ENCODE data around the gene THSD8. TPM values are rescaled to one million over a fixed set of nuclear protein-coding genes. Genes with fewer than 3 reads are reported as not detected.
"Not testable (repeated sequence)": the region's sequence is repeated elsewhere in the genome, so short reads cannot be mapped to it uniquely, and the experiment has no call there.

The THSD8 gene
- total and polyA plus RNA-seq, 8 donors, result 0.90 to 3.9 (median 2.0) TPM

GRCh38 chr19:12794196-12794941 lies 7.5 kb upstream of the THSD8 start:
- intact Hi-C loops (cut with DNase I), result no loop called here

GRCh38 chr19:12794971-12795381 lies 6.9 kb upstream of the THSD8 start:
- DNase-seq (peak in 2 of 6 donors; percentile 32 to 42), ATAC-seq (no peak), FAIRE-seq (no peak)
- H3K36me3 ChIP-seq, result peaks cover 0 to 10% (median 0%) of the 10 kb centered on the region in 3 donors
- H3K27me3 ChIP-seq, result no peaks in the 10 kb centered on the region
- intact Hi-C loops (cut with DNase I), result loop anchor here in 1 of 3 donors (5.0 kb wide), 1 partner anchor 33 kb away; no protein-coding TSS in a partner anchor
- peaks cover 0 to 12% (median 8%) of the 10 kb centered on the region in 3 donors for H3K4me1 ChIP-seq
- no peak overlapping the region for H3K4me3 ChIP-seq
- H3K27ac ChIP-seq, result peak overlapping the region in 2 of 4 donors; percentile 95 to 99
- WGBS, 2 donors, result 88% methylated on average over 9 of the region's 9 CpGs
- TF ChIP-seq, protein P1, sequence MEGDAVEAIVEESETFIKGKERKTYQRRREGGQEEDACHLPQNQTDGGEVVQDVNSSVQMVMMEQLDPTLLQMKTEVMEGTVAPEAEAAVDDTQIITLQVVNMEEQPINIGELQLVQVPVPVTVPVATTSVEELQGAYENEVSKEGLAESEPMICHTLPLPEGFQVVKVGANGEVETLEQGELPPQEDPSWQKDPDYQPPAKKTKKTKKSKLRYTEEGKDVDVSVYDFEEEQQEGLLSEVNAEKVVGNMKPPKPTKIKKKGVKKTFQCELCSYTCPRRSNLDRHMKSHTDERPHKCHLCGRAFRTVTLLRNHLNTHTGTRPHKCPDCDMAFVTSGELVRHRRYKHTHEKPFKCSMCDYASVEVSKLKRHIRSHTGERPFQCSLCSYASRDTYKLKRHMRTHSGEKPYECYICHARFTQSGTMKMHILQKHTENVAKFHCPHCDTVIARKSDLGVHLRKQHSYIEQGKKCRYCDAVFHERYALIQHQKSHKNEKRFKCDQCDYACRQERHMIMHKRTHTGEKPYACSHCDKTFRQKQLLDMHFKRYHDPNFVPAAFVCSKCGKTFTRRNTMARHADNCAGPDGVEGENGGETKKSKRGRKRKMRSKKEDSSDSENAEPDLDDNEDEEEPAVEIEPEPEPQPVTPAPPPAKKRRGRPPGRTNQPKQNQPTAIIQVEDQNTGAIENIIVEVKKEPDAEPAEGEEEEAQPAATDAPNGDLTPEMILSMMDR (IDR thresholded peaks at IDR 0.05), result no peak
- no peaks in the 10 kb centered on the region for H3K9me3 ChIP-seq

More at GRCh38 chr19:12794196-12794941, 7.5 kb upstream of the THSD8 start:
- no peak for FAIRE-seq
- H3K9me3 ChIP-seq, result no peaks in the 10 kb centered on the region
- H3K36me3 ChIP-seq, result peaks cover 0 to 4% (median 0%) of the 10 kb centered on the region in 3 donors
- DNase-seq, result peak in 2 of 6 donors; percentile 33 to 36
- 58 to 68% methylated on average over 7 of the region's 7 CpGs for WGBS, 2 donors
- no peaks in the 10 kb centered on the region for H3K27me3 ChIP-seq
- ATAC-seq, result no peak
- H3K4me1 ChIP-seq, result peaks cover under 1 to 12% (median 8%) of the 10 kb centered on the region in 3 donors
- peak overlapping the region in 2 of 4 donors; percentile 70 to 81 for H3K4me3 ChIP-seq
- H3K27ac ChIP-seq, result peak overlapping the region; percentile 95 to 100 (median 99)
- TF ChIP-seq, protein P1 (IDR thresholded peaks at IDR 0.05), result no peak

DNA sequence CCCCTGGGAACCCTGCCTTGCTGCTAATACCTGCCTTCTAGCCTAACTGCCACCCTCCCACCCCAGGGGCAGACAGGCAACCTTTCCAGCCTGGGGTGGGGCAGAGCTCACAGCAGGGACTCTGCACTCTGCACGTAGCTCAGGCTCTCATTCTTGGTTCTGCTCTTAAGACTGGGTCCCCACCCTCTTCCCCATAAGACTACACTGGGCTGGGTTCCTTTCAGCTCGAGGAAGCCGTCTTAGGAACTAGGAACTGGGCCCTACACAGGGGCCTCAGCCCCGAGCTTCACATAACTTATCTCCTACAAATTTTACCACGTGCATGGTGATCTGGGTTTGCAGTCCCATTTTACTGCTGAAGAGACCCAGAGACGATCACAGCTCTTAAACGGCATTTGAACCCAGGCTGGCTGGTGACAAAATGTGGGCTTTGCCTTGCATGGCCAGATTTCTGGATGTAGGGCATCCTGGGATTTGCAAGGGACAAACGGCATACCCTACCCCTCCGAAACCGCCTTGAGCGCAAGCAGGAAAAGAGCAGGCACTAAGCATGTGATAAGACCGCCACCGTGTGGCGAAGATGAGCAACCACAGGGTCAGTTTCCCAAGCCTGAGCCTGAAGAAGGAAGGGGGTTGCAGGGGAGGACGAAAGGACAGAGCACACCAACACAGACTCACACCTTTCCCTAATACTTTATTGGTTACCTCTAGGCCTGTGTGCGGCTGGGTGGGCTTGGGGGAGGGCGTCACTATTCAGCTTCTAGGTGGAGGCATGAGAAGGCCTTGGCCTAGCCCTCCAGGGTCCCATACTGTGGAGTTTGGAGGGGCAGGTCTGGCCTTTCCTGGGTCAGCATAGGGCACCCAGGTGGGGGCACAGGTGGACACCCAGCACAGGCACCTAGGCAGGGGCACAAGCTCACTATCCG lies 5.5 kb upstream of the THSD8 start:
- Histone ChIP-seq H3K4me1 (peaks cover 0 to 20% (median 3%) of the 10 kb centered on the region in 3 donors), H3K27ac (peak overlapping the region in 2 of 4 donors; percentile 23 to 42), H3K4me3 (no peak overlapping the region), H3K27me3 (no peaks in the 10 kb centered on the region), H3K36me3 (peaks cover 0 to 11% (median 0%) of the 10 kb centered on the region in 3 donors), H3K9me3 (no peaks in the 10 kb centered on the region)
- intact Hi-C loops (cut with DNase I), result loop anchor here in 1 of 3 donors (2.0 to 5.0 kb wide), 2 partner anchors 20 to 34 kb away; no protein-coding TSS in a partner anchor
- peak in 5 of 6 donors; percentile 71 to 84 (median 80) for DNase-seq
- TF ChIP-seq, protein P1 (IDR thresholded peaks at IDR 0.05), result peak; percentile 79 to 93 (median 88)
- ATAC-seq, result peak in 3 of 4 donors; percentile 23 to 34 (median 29)
- 10 to 11% methylated on average over 18 of the region's 18 CpGs for WGBS, 2 donors
- FAIRE-seq, result no peak

- H3K36me3 ChIP-seq, result peaks cover 0 to 11% (median 0%) of the 10 kb centered on the region in 3 donors
- TF ChIP-seq, protein P1 (IDR thresholded peaks at IDR 0.05), result no peak
- no peak for FAIRE-seq
- WGBS, 2 donors, result 90 to 94% methylated on average over 6 of the region's 6 CpGs
- no peaks in the 10 kb centered on the region for H3K27me3 ChIP-seq
- ATAC-seq, result no peak
- no peak overlapping the region for H3K4me3 ChIP-seq
- H3K9me3 ChIP-seq, result no peaks in the 10 kb centered on the region
- no peak overlapping the region for H3K27ac ChIP-seq
- DNase-seq, result peak in 1 of 6 donors; percentile 24
- H3K4me1 ChIP-seq, result peaks cover 0 to 20% (median 3%) of the 10 kb centered on the region in 3 donors
- intact Hi-C loops (cut with DNase I), result loop anchor here in 1 of 3 donors (2.0 to 5.0 kb wide), 2 partner anchors 20 to 35 kb away; no protein-coding TSS in a partner anchor
Measured at GRCh38 chr19:12797141-12797587, 4.7 kb upstream of the THSD8 start.

DNA sequence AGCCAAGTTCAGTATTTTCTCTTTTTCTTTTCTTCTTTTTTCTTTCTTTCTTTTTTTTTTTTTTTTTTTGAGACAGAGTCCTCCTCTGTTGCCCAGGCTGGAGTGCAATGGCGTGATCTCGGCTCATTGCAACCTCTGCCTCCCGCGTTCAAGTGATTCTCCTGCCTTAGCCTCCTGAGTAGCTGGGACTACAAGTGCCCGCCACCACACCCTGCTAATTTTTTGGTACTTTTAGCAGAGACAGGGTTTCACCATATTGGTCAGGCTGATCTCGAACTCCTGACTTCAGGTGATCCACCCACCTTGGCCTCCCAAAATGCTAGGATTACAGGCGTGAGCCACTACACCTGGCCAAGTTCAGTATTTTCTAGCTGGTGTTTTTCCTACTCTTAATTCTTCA lies 4.3 kb upstream of the THSD8 start:
- not testable (repeated sequence) for H3K27ac ChIP-seq, H3K4me3 ChIP-seq, DNase-seq, H3K27me3 ChIP-seq, H3K9me3 ChIP-seq, FAIRE-seq, ATAC-seq
- 94 to 97% methylated on average over 7 of the region's 7 CpGs for WGBS, 2 donors
- H3K4me1 ChIP-seq, result peaks cover 0 to 20% (median 3%) of the 10 kb centered on the region in 3 donors
- intact Hi-C loops (cut with DNase I), result loop anchor here in 1 of 3 donors (2.0 to 5.0 kb wide), 2 partner anchors 21 to 35 kb away; no protein-coding TSS in a partner anchor
- H3K36me3 ChIP-seq, result peaks cover 0 to 11% (median 0%) of the 10 kb centered on the region in 3 donors
